Neural progenitor cell (in vitro differentiated cells): ENCODE measurements around the gene PHYHIPL.

Experiments used
- CTCF ChIP-seq: fragments of 200-600 bp; sonication (generic); IDR thresholded peaks from 2 replicates; pipeline ENCODE4 v1.5.1; 2017; ENCODE audit warnings: antibody characterized with exemption, mild to moderate bottlenecking
- EZH2 ChIP-seq: fragments of 200-600 bp; sonication (generic); IDR thresholded peaks from 2 replicates; pipeline ENCODE4 v1.6.1; 2017; ENCODE audit warnings: antibody characterized with exemption, mild to moderate bottlenecking, moderate library complexity

- no peak for TF ChIP-seq CTCF
- no peak for TF ChIP-seq EZH2
These were observed 68.4 kb downstream of the PHYHIPL start for GRCh38 chr10:59244871-59245270.
